Keratinocyte (primary cell): ENCODE data around the gene PCCA. TPM values are rescaled to one million over a fixed set of nuclear protein-coding genes. Genes with fewer than 3 reads are reported as not detected.

Source experiments
- DNase-seq: peaks from one replicate; pipeline ENCODE4 v3.0.0-alpha.2; 2011; ENCODE audit warnings: low read depth, missing footprints, low spot score
- FAIRE-seq: peaks from 2 replicates; lab custom pipeline; 2011; peaks lifted over from hg19 to GRCh38; lab: Jason Lieb, UNC
- H2AFZ ChIP-seq: 2 replicates; pipeline ENCODE4 v1.6.0; 2012; ENCODE audit warnings: low read length, control low read depth, inconsistent platforms; ENCODE audit not compliant: control insufficient read depth
- H3K27ac ChIP-seq: 2 replicates; pipeline ENCODE4 v1.5.1; 2011; ENCODE audit warnings: low read length; ENCODE audit not compliant: control insufficient read depth, insufficient read depth
- H3K27me3 ChIP-seq: 3 replicates; pipeline ENCODE4 v1.6.0; 2011; ENCODE audit warnings: low read length; ENCODE audit not compliant: control insufficient read depth, insufficient read depth; ENCODE audit errors: extremely low read depth
- H3K36me3 ChIP-seq, 2 experiments: 2 replicates in 1 of 2; 3 replicates in 1 of 2; pipeline ENCODE4 v1.5.1; 2011; ENCODE audit warnings: low read length in 2 of 2, mild to moderate bottlenecking in 1 of 2; ENCODE audit not compliant: control insufficient read depth in 2 of 2, insufficient read depth in 2 of 2; ENCODE audit errors: extremely low read depth in 1 of 2
- H3K4me1 ChIP-seq: 3 replicates; pipeline ENCODE4 v1.5.1; 2011; ENCODE audit warnings: low read length; ENCODE audit not compliant: control insufficient read depth, insufficient read depth; ENCODE audit errors: extremely low read depth
- H3K4me2 ChIP-seq: 3 replicates; pipeline ENCODE4 v1.6.0; 2011; ENCODE audit warnings: low read depth, low read length; ENCODE audit not compliant: control insufficient read depth, insufficient read depth; ENCODE audit errors: extremely low read depth
- H3K4me3 ChIP-seq, 3 experiments: fragments of 200-600 bp in 1 of 3; sonication (generic) in 1 of 3; 2 replicates in 2 of 3; 3 replicates in 1 of 3; pipeline ENCODE4 v1.5.1; 2011 to 2016; ENCODE audit warnings: low read length in 3 of 3, mild to moderate bottlenecking in 3 of 3, control low read depth in 2 of 3, inconsistent platforms in 1 of 3, low read depth in 1 of 3, mixed read lengths in 1 of 3, mixed run types in 1 of 3, moderate library complexity in 1 of 3; ENCODE audit not compliant: control insufficient read depth in 2 of 3, insufficient read depth in 2 of 3; ENCODE audit errors: extremely low read depth in 1 of 3
- H3K79me2 ChIP-seq: 2 replicates; pipeline ENCODE4 v1.6.0; 2012; ENCODE audit warnings: low read length; ENCODE audit not compliant: control insufficient read depth, insufficient read depth
- H3K9ac ChIP-seq: 3 replicates; pipeline ENCODE4 v1.6.0; 2011; ENCODE audit warnings: low read length; ENCODE audit not compliant: control insufficient read depth, insufficient read depth; ENCODE audit errors: extremely low read depth
- H3K9me1 ChIP-seq: 3 replicates; pipeline ENCODE4 v1.6.0; 2011; ENCODE audit warnings: low read length; ENCODE audit not compliant: control insufficient read depth, insufficient read depth; ENCODE audit errors: extremely low read depth
- H3K9me3 ChIP-seq: 2 replicates; pipeline ENCODE4 v1.5.1; 2012; ENCODE audit warnings: low read depth, low read length; ENCODE audit not compliant: control insufficient read depth
- H4K20me1 ChIP-seq: 3 replicates; pipeline ENCODE4 v1.6.0; 2011; ENCODE audit warnings: low read length; ENCODE audit not compliant: control insufficient read depth, insufficient read depth; ENCODE audit errors: extremely low read depth
- CTCF ChIP-seq, 3 experiments: IDR thresholded peaks in 1 of 3; conservative IDR thresholded peaks in 1 of 3; optimal IDR thresholded peaks in 1 of 3; 2 replicates in 2 of 3; 3 replicates in 1 of 3; pipeline versions ENCODE3 to v1.5.1; 2011; ENCODE audit warnings: low read length in 3 of 3, mild to moderate bottlenecking in 3 of 3, moderate library complexity in 2 of 3, control low read depth in 1 of 3, inconsistent platforms in 1 of 3; ENCODE audit not compliant: insufficient read depth in 2 of 3; ENCODE audit errors: extremely low read depth in 1 of 3
- EZH2 ChIP-seq: IDR thresholded peaks from one replicate; pipeline ENCODE4 v1.6.1; 2012; ENCODE audit warnings: inconsistent platforms, mild to moderate bottlenecking, low read length, moderate library complexity
- dilution Hi-C: fragments of 300-500 bp; cut with MboI; formaldehyde crosslinking; loops from one replicate; pipeline ENCODE4 v1.7.0; 2020; ENCODE audit warnings: low sequenced_read_pairs; ENCODE audit not compliant: extremely low pct_ligation_motif_present
- polyA plus RNA-seq, 5 experiments: library from polyadenylated mRNA; depleted of rRNA in 3 of 5; stranded (reverse) in 3 of 5; stranded (forward) in 1 of 5; unstranded in 1 of 5; fragments of >200 nt; gene quantifications; 1 replicate in 1 of 5; 2 replicates in 3 of 5; 3 replicates in 1 of 5; pipeline versions ENCODE4 v1.2.1 to v1.2.3, GENCODE V29; 2011 to 2012; ENCODE audit warnings: missing spikeins in 2 of 5, low read depth in 1 of 5, low replicate concordance in 1 of 5

Gene PCCA
- polyA plus RNA-seq, 1 donor (not counting 4 experiments of a cell fraction or from before 2014, with no cell fraction given) = 8.1 TPM

DNA sequence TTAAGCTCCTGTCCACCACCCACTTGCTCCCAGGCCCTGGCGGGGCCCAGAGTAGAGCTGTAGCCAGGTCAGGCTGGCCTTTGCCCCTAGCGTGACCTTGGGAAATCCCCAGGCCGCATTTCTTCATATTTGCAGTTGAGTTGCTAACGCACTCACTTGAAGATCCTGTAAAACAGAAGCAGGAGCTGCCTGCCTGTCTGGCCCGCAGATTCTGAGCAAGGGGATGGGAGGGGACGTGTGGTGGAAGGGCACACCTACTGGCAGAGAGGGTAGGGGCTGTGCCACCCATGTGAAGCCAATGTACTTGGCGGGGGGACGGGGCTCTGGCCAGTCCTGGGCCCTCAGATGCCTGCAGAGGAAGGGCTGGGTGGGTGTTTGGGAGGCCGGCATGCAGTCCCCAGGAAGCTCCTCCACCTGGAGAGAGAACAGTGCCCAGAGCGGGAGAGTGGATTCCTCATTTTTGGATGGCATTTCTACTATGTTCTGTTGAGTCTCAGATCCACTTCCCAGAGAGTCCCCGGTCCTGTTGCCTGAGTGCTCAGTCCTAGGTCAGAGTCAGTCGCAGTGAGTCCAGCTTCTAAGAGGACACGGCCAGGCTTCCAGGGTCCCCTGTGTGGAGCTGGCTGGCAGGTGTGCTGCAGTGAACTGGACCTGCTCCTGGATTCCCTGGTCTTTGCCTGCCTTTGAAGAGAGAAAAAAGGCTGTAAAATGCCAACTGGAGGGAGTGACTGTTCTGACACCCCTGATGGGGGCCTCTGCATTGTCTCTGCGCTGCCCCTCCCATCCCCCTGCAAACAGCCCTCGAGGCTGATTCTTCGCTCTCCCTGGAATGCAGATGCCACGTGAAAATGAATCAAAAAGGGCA, 436.8 kb downstream of the PCCA start:
- dilution Hi-C loops = no loop called here
- Histone ChIP-seq H3K9me1 (no peaks in the 10 kb centered on the region), H3K4me3 (no peak overlapping the region), H3K79me2 (no peaks in the 10 kb centered on the region), H2AFZ (no peak overlapping the region), H3K27me3 (no peaks in the 10 kb centered on the region), H3K9ac (no peak overlapping the region), H4K20me1 (no peaks in the 10 kb centered on the region), H3K4me1 (no peaks in the 10 kb centered on the region), H3K36me3 (peaks cover 0 to 3% of the 10 kb centered on the region in 2 experiments), H3K27ac (no peak overlapping the region), H3K9me3 (no peaks in the 10 kb centered on the region), H3K4me2 (no peak overlapping the region)
- TF ChIP-seq CTCF (optimal IDR thresholded peaks at IDR 0.05 in 1 of 3, IDR thresholded peaks at IDR 0.05 in 1 of 3, conservative IDR thresholded peaks at IDR 0.05 in 1 of 3; ENCODE audit: extremely low read depth in 1 of 3, insufficient read depth in 2 of 3, low read length in 3 of 3) (no peak), EZH2 (no peak)
- FAIRE-seq = no peak
- no peak for DNase-seq

GRCh38 chr13:100526318-100527000, 437.6 kb downstream of the PCCA start:
- Histone ChIP-seq H3K79me2 (no peaks in the 10 kb centered on the region), H3K9ac (no peak overlapping the region), H3K4me1 (no peaks in the 10 kb centered on the region), H3K9me3 (no peaks in the 10 kb centered on the region), H3K27ac (no peak overlapping the region), H3K9me1 (no peaks in the 10 kb centered on the region), H2AFZ (no peak overlapping the region), H4K20me1 (no peaks in the 10 kb centered on the region), H3K36me3 (peaks cover 0 to 3% of the 10 kb centered on the region in 2 experiments), H3K27me3 (no peaks in the 10 kb centered on the region), H3K4me2 (no peak overlapping the region), H3K4me3 (no peak overlapping the region)
- DNase-seq (no peak), FAIRE-seq (no peak)
- no peak for TF ChIP-seq CTCF (optimal IDR thresholded peaks at IDR 0.05 in 1 of 3, IDR thresholded peaks at IDR 0.05 in 1 of 3, conservative IDR thresholded peaks at IDR 0.05 in 1 of 3; ENCODE audit: extremely low read depth in 1 of 3, insufficient read depth in 2 of 3, low read length in 3 of 3)
- TF ChIP-seq EZH2 = no peak
- dilution Hi-C loops = no loop called here
